Heart left ventricle (tissue), 16 donors: ENCODE results near the gene SLC39A11. TPM values are rescaled to one million over a fixed set of nuclear protein-coding genes. Genes with fewer than 3 reads are reported as not detected.

ENCODE experiments used
- ATAC-seq, 4 donors: fragments of 200-7000 bp; cut with Tn5 transposase; one replicate each; pipeline ENCODE4 v1.9.1; 2020 to 2022; ENCODE audit warnings: moderate library complexity in 4 of 4, mild to moderate bottlenecking in 3 of 4, moderate number of reproducible peaks in 1 of 4
- DNase-seq, 5 donors: peaks; one replicate each; pipeline ENCODE4 v3.0.0-alpha.2; 2020
- H3K27ac ChIP-seq, 12 donors: fragments of 200-600 bp; sonication (generic) in 4 of 12; one replicate each; pipeline versions ENCODE4 v1.5.0 to v1.8.0; 2016 to 2022; ENCODE audit warnings: mild to moderate bottlenecking in 2 of 12
- H3K27me3 ChIP-seq, 9 donors: fragments of 200-600 bp; sonication (generic) in 2 of 9; one replicate each; pipeline versions ENCODE4 v1.5.1 to v1.8.0; 2016 to 2022; ENCODE audit warnings: mild to moderate bottlenecking in 3 of 9
- H3K36me3 ChIP-seq, 9 donors: fragments of 200-600 bp; sonication (generic) in 2 of 9; one replicate each; pipeline versions ENCODE4 v1.5.0 to v1.8.0; 2018 to 2022; ENCODE audit warnings: mild to moderate bottlenecking in 2 of 9
- H3K4me1 ChIP-seq, 12 donors: fragments of 200-600 bp; sonication (generic) in 4 of 12; one replicate each; pipeline versions ENCODE4 v1.5.0 to v1.8.0; 2016 to 2022; ENCODE audit warnings: mild to moderate bottlenecking in 3 of 12
- H3K4me3 ChIP-seq, 12 donors: fragments of 200-600 bp; sonication (generic) in 4 of 12; one replicate each; pipeline versions ENCODE4 v1.5.0 to v1.8.0; 2017 to 2022; ENCODE audit warnings: mild to moderate bottlenecking in 9 of 12, moderate library complexity in 4 of 12
- H3K9me3 ChIP-seq, 12 donors: fragments of 200-600 bp; sonication (generic) in 4 of 12; one replicate each; pipeline versions ENCODE4 v1.5.0 to v1.8.0; 2016 to 2022; ENCODE audit warnings: mild to moderate bottlenecking in 1 of 12
- POLR2A ChIP-seq, 2 donors: fragments of 450-650 bp; IDR thresholded peaks; one replicate each; pipeline ENCODE4 v1.6.1; 2017; ENCODE audit warnings: antibody characterized with exemption in 2 of 2, mild to moderate bottlenecking in 2 of 2, moderate library complexity in 2 of 2
- WGBS, 4 donors: extraction: QIAGEN DNeasy Blood & Tissue Kit in 2 of 4; methylation state at CpG; one replicate each; pipeline versions ENCODE4 v1.1.5 to v1.1.7; 2013 to 2018; 5-methylcytosine and 5-hydroxymethylcytosine counted together
- intact Hi-C, 10 donors: fragments of 100-400 bp; cut with DNase I; formaldehyde crosslinking; loops; one replicate each; pipeline versions ENCODE4 v1.11.1 to v1.14.2; 2022
- polyA plus RNA-seq, 2 donors: library from polyadenylated mRNA; stranded (reverse); fragments of 200-250 nt; gene quantifications; one replicate each; pipeline ENCODE4 v1.2.3, GENCODE V29; 2013
- total RNA-seq, 9 donors: library from RNA; depleted of rRNA in 2 of 9; stranded (reverse); fragments of >200 nt in 2 of 9; fragmentation: NEBNext Ultra II Directional in 3 of 9; extraction: Animal tissue kit (Norgen Biotek cat#: 25700) in 3 of 9; gene quantifications; one replicate each; pipeline versions ENCODE4 v1.1.0 to v1.2.4, GENCODE V29; 2016 to 2023
- TF ChIP-seq, protein P1 (sequence below), 12 donors: fragments of 200-600 bp; sonication (generic) in 4 of 12; IDR thresholded peaks; one replicate each; pipeline versions ENCODE4 v1.5.0 to v1.8.0; 2018 to 2022; ENCODE audit warnings: antibody characterized with exemption in 12 of 12, mild to moderate bottlenecking in 5 of 12
- donor health status: ischemic (EF 13 %, LVEDD 7.1; RV severe dilation, severe dysfunction).
- donor health status: healthy with polysubstance abuse.
- donor health status: DM: no; HTN: yes; CAD: no.
- donor health status: DM: no; HTN: no; CAD: no.
- donor health status: ischemic (EF 25% LVEDD 6.9; RV normal size, moderate dysfunction).
- donor health status: ischemic (EF 25% LVEDD 5.7; RV mildly dilated, moderate dysfunction).
- donor health status: healthy.
- donor health status: DM: yes; HTN: yes; CAD: no.
- donor health status: ischemic (EF 35%, LVEDD 5.7; RV mildly dilated, moderate dysfunction).
- donor health status: nonischemic (EF 11% LVEDD 7.7; RV severe dilation, severe dysfunction).
- donor health status: DM: yes; HTN: yes; CAD: no.
- donor health status: PGD.
- donor health status: ischemic (EF 29% LVEDD 5.4; RV normal size, mild dysfunction).
- donor health status: nonischemic (EF 23%, LVEDD 6.1; RV moderate dilation, normal function).

Gene SLC39A11
- total and polyA plus RNA-seq, 11 donors, result 2.5 to 23.3 (median 8.4) TPM

DNA sequence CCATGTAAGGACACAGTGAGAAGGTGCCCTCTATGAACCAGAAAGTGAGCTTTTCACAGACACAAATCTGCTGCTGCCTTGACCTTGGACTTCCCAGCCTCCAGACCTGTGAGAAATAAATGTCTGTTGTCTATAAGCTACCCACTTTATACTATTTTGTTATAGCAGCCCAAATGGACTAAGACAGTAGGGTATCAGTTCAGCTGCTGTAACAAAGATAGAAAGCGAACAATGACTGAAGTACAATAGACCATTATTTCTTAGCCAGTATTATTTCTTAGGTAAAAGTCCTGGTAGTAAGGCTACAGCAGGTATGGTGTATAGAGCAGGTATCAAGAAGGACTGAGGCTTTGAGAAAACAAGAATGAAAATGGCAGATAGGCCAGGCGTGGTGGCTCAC is 117.0 kb downstream of the SLC39A11 start:
- 98 to 99% (median 98%) methylated on average over 2 of the region's 2 CpGs for WGBS, 4 donors
- no peak overlapping the region for H3K27ac ChIP-seq
- TF ChIP-seq, protein P1, sequence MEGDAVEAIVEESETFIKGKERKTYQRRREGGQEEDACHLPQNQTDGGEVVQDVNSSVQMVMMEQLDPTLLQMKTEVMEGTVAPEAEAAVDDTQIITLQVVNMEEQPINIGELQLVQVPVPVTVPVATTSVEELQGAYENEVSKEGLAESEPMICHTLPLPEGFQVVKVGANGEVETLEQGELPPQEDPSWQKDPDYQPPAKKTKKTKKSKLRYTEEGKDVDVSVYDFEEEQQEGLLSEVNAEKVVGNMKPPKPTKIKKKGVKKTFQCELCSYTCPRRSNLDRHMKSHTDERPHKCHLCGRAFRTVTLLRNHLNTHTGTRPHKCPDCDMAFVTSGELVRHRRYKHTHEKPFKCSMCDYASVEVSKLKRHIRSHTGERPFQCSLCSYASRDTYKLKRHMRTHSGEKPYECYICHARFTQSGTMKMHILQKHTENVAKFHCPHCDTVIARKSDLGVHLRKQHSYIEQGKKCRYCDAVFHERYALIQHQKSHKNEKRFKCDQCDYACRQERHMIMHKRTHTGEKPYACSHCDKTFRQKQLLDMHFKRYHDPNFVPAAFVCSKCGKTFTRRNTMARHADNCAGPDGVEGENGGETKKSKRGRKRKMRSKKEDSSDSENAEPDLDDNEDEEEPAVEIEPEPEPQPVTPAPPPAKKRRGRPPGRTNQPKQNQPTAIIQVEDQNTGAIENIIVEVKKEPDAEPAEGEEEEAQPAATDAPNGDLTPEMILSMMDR (IDR thresholded peaks at IDR 0.05), result no peak
- TF ChIP-seq POLR2A (IDR thresholded peaks at IDR 0.05), result no peak
- no peaks in the 10 kb centered on the region for H3K36me3 ChIP-seq
- intact Hi-C loops, result loop anchor here in 1 of 10 donors (10.0 kb wide), 1 partner anchor 251 kb away; no protein-coding TSS in a partner anchor
- no peaks in the 10 kb centered on the region for H3K27me3 ChIP-seq
- peaks cover 0 to 30% (median 18%) of the 10 kb centered on the region in 12 donors for H3K4me1 ChIP-seq
- DNase-seq (no peak), ATAC-seq (no peak)
- H3K4me3 ChIP-seq, result no peak overlapping the region
- no peaks in the 10 kb centered on the region for H3K9me3 ChIP-seq

DNA sequence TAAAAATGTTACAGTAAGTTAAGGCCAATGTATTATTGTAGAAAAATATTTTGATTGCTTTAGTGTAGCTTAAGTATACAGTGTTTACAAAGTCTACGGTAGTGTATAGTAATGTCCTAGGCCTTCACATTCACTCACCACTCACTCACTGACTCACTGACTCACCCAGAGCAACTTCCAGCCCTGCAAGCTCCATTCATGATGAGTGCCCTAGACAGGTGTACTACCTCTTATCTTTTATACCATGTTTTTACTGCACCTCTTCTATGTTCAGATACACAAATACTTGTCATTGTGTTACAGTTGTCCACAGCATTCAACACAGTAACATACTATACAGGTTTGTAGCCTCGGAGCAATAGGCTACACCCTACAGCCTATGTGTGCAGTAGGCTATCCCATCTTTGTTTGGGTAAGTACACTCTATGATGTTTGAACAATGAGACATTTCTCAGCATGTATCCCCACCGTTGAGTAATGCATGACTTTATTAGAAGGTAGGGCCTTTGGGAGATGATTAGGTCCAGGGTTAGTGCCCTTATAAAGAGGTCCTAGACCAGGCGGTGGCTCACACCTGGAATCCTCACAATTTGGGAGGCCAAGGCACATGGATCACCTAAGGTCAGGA is 117.8 kb downstream of the SLC39A11 start:
- 92 to 99% (median 97%) methylated on average over 4 of the region's 4 CpGs for WGBS, 4 donors
- no peak overlapping the region for H3K4me3 ChIP-seq
- TF ChIP-seq, protein P1 (IDR thresholded peaks at IDR 0.05), result no peak
- TF ChIP-seq POLR2A (IDR thresholded peaks at IDR 0.05), result no peak
- peaks cover 0 to 30% (median 18%) of the 10 kb centered on the region in 12 donors for H3K4me1 ChIP-seq
- H3K27me3 ChIP-seq, result no peaks in the 10 kb centered on the region
- intact Hi-C loops, result loop anchor here in 1 of 10 donors (10.0 kb wide), 1 partner anchor 250 kb away; no protein-coding TSS in a partner anchor
- H3K27ac ChIP-seq, result no peak overlapping the region
- DNase-seq (no peak), ATAC-seq (no peak)
- no peaks in the 10 kb centered on the region for H3K36me3 ChIP-seq
- H3K9me3 ChIP-seq, result no peaks in the 10 kb centered on the region

DNA sequence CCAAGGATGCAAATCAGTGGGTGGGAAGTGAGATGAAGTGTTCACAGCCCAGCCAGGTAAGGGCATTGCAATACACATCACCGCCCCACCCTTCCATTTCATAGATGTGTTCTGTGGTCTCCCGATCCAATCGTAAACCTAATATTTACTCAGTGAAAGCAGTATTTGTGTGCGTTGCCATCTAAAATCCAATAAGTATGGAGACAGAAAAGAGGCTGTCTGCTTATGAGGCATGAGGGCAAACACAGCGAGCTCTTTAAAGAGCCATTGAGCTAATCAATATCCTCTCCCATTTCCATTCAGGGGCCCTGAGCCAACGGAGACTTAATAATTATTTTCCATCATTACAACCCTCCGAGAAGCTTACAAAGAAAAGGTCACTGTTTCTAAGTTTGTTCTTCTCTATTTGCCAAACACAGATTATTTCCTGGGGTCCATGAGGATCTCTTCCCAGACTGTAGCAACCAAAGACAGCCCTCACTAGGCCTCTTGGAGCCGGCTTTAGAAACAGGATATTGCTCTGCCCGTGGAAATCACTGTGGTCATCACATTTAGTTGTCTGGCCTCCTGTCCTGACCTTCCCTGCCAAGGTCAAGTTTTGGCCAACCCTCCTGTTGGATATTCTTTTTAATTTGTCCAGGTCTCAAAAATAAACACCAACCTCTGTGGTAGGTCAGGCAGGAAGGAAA is 120.1 kb downstream of the SLC39A11 start:
- Histone ChIP-seq H3K4me1 (peaks cover 0 to 22% (median 9%) of the 10 kb centered on the region in 12 donors), H3K9me3 (no peaks in the 10 kb centered on the region), H3K27me3 (no peaks in the 10 kb centered on the region), H3K36me3 (no peaks in the 10 kb centered on the region), H3K4me3 (no peak overlapping the region), H3K27ac (no peak overlapping the region)
- no peak for DNase-seq
- WGBS, 4 donors, result 86 to 93% (median 91%) methylated on average over 9 of the region's 9 CpGs
- intact Hi-C loops, result loop anchor here in 1 of 10 donors (10.0 kb wide), 1 partner anchor 248 kb away; no protein-coding TSS in a partner anchor
- TF ChIP-seq, protein P1 (IDR thresholded peaks at IDR 0.05), result no peak
- no peak for TF ChIP-seq POLR2A (IDR thresholded peaks at IDR 0.05)
- no peak for ATAC-seq

DNA sequence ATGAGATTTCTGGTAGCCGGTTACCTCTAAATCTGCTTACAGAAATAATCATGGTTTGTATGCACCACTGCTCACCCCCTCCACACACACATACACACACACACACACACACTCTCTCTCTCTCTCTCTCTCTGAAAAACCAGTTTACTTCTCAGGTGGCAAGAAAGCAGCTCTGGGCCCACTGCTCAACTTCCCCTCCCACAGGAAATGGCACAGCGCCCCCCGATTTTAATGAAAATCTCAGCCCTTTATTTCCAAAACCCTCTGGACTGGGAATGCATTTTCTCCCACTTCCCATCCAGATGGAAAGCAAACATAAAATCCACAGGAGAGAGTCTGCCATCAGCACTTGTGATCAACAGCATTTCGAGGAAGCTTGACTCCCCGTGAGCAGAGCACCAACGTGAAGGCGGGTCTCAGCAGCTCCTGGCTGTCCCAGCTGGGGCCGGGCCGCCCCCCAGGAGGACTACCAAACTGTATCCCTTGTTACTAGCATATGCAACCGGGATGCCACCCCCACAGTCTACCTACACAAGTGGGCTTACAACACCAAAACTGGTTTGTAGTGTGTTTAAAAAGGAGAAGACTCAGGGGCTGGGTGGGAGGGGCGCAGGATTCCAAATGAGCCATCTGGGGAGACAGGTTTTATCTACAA is 121.1 kb downstream of the SLC39A11 start:
- TF ChIP-seq POLR2A (IDR thresholded peaks at IDR 0.05), result no peak
- TF ChIP-seq, protein P1 (IDR thresholded peaks at IDR 0.05), result no peak
- no peaks in the 10 kb centered on the region for H3K36me3 ChIP-seq
- no peaks in the 10 kb centered on the region for H3K27me3 ChIP-seq
- H3K4me1 ChIP-seq, result peaks cover 0 to 13% (median 0%) of the 10 kb centered on the region in 12 donors
- H3K4me3 ChIP-seq, result no peak overlapping the region
- ATAC-seq (no peak), DNase-seq (no peak)
- no peaks in the 10 kb centered on the region for H3K9me3 ChIP-seq
- H3K27ac ChIP-seq, result no peak overlapping the region
- intact Hi-C loops, result loop anchor here in 1 of 10 donors (10.0 kb wide), 1 partner anchor 247 kb away; no protein-coding TSS in a partner anchor
- WGBS, 4 donors, result 78 to 86% (median 82%) methylated on average over 9 to 11 of the region's 11 CpGs
